GM19455 (cell line): ENCODE data around the gene GSG1L.
"Not testable (repeated sequence)": the region's sequence is repeated elsewhere in the genome, so short reads cannot be mapped to it uniquely, and the experiment has no call there.

Experiments
- ATAC-seq: cut with Tn5 transposase; IDR thresholded peaks from one replicate; pipeline ENCODE4 v1.9.1; 2021; ENCODE audit not compliant: unreplicated experiment

Gene GSG1L

DNA sequence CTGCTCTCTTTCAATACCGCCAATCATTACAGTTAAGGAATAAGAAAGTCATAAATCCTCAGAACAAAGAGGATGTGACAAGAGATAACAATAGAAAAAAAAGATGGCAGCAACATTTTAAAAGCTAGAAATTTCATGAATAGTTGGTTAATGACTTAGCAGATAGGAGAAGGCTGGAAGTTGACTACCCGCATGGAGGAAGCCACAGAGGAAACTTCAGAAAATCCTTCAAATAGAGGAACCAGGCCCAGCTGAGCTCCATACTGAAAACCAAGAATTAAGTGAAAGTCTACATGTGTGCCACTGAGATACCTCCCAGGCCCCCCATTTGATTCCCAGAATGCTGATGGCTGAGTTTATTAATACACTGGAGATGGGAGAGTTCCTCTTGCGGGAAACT is 109.3 kb downstream of the GSG1L start:
- no peak for ATAC-seq

DNA sequence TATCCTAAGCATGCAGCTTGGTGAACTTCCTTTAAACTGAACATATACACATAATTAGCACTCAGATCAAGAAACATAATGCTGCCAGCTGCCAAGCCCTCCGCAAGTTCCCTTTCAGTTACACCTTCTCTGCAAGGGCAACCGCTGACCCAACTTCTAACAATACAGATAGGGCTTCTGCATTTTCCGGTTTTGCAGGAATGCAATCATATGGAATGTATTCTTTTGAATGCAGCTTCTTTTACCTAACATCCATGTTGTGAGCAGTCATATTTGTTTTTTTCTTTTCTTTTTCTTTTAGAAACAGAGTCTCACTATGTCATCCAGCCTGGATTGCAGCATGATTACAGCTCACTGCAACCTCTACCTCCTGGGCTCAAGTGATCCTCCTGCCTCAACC is 110.7 kb downstream of the GSG1L start:
- no peak for ATAC-seq

DNA sequence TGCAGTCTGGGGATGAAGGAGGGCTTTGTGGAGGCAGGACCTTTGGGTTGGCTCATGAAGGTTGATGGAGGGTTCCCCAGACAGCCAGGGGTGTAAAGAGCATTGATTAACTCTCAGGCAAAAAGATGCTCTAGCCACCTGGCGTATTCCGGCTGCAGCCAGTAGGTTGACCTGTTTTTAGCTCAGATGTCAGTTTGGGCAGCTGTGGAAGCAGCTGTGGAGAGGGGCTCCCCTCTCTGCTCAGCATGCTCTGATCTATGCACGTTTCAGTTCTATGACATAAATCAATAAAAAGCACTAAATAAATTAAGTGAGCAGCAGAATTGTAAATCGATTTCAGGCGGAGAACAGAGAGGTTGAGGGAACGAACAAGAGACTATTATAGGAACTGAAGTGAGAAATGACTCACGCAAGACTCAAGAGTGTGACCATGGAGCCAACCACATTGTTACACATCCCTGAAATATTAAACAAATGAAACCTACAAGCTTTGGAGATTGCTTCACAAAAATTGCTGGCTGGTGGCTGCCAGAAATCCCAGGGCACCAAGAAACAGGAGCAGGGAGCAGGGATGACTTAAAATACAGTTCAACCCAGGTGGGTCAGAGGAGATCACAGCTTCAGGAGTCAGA is 111.9 kb downstream of the GSG1L start:
- no peak for ATAC-seq

DNA sequence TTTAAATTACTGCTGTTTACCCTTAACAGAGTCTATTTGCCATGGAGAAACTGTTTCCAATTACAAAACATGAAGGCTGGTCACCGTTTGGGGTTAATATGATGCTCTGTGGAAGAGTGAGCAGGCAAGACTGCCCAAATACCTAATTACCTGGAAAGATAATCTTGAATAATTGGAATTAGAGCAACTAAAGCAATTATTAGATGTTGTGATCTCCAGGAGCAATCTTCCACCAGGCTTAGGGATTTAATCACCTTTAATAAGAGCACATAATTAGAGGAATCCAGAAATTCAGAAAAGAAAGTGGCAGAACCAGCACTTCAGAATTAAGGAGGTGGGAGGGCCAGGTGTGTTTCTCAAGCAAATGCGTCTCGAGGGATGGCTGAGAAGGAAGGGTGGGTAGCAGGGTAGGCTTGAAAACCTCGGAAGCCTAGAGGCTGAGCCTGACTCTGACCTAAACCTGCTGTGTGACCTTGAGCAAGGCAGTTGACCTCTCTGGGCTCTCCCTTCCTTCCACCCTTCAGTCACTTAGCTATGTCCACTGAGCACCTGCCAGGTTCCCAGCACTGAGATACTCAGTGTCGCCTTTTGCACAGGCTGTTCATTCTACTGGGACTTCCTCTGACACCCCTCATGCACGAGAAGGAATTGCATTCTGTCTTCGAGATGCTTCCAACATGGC is 113.2 kb downstream of the GSG1L start:
- no peak for ATAC-seq

DNA sequence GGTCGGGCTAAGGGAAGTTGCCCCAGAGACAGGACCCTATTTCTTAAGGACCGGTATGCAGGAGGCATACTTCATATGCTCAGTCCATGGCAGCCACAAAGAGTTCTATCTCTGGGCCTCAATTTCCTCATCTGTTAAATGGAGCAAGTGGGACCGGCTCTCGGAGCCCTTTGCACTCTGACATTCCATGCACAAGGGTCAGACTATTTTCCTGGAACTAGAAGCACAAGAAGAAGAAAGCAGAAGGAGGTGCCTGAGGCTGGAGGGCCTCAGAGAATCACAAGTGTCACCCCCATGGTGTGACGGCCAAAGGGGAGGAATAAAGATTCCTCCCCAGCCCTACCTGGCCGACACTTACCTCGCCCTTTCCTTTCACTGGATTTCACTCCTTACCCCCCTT is 115.8 kb downstream of the GSG1L start:
- ATAC-seq = no peak

DNA sequence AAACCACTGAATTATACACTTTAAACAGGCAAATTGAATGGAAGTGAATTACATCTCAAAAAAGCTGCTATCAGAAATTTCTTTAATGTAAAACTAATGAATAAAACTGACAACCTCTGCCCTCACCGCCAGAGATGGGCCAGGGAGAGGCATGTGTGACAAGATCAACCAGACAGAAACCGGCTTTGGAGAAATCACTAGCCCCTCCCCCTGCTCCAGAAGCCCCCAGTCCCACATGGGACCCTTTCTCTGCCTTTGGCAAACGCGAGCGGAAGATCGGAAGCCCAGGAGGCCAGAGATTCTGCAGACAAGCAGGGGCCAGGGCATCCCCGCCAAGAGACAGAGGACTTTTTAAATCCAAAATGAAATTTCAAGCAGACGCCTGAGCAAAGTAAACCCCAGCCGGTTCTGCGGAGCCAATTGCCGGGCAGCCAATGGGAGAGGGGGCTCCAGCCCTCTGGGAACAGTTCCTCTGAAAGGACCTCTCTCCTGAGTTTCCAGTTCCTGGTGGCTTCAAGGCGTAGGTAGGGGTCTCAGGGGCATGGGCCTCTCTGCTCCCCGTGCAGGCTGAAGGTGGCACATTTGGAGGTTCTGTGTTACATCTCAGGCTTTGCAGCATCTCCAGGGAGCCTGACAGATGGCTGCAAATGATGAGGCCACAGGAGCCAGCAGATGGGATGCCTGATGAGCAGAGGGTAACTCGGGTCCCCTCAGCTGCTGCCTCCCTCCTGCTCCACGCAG is 118.1 kb downstream of the GSG1L start:
- ATAC-seq = no peak

DNA sequence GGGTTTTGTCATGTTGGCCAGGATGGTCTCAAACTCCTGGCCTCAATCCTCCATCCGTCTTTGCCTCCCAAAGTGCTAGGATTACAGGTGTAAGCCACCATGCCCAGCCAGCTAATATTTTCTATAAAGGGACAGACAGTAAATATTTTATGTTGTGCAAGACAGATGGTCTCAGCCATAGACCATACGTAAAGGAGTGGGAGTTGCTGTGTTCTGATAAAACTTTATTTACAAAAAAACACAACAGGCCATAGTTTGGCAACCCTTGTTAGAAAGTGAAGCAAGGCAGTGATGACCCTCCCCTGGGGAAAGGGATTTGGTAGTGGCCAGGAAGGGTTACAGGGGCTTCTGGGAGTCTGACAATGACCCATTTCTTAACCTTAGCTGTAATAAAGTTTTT is 119.7 kb downstream of the GSG1L start:
- no peak for ATAC-seq

DNA sequence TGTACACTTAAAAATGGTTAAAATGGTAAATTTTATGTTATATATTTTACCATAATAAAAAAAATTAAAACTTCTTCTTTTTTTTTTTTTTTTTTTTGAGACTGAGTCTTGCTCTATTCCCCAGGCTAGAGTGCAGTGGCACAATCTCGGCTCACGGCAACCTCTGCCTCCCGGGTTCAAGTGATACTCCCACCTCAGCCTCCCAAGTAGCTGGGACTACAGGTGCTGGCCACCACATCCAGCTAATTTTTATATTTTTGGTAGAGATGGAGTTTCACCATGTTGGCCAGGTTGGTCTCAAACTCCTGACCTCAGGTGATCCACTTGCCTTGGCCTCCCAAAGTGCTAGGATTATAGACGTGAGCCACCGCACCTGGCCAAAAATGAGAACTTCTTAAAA is 121.4 kb downstream of the GSG1L start:
- not testable (repeated sequence) for ATAC-seq

DNA sequence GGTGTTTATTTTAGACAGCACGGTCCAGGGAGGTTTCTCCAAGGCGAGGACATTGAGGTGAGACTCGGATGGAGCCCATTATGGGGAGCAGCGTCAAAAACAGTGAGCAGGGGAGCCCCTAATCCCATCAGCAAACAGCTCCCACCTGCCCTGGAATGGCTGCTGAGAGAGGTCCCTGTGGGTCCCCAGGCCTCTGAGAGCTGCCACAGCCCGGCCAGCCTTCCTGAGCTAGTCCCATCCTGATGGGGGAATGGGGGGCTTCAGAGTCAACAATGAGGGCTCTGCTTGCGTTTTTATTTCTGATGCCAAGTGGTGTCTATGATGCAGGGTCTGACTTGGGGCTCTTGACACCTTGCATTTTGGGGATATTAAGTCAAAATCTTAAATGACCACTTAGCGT is 128.4 kb downstream of the GSG1L start:
- ATAC-seq = no peak

DNA sequence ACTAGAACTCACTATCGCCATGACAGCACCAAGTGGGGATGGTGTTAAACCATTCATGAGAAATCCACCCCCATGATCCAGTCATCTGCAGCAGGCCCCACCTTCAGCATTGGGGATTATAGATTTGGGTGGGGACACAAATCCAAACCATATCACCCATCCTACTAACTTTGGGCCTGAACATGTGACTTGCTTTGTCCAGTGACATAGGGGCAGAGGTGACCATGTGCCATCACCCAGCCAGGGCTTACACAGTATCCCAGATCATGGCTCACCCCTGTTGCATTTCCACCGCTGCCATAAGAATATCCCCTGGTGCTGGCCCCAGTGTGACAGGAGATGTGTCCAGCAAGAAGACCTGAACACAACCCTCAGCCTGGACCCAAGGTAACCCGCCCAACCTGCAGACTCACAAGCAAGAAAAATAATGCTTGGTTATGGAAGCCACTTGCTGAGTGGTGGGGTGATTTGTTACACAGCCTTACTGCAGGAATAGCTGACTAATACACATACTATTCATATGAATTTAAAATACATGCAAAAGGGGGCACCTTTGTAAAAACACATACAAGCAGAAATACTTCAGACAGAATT is 130.9 kb downstream of the GSG1L start:
- no peak for ATAC-seq

DNA sequence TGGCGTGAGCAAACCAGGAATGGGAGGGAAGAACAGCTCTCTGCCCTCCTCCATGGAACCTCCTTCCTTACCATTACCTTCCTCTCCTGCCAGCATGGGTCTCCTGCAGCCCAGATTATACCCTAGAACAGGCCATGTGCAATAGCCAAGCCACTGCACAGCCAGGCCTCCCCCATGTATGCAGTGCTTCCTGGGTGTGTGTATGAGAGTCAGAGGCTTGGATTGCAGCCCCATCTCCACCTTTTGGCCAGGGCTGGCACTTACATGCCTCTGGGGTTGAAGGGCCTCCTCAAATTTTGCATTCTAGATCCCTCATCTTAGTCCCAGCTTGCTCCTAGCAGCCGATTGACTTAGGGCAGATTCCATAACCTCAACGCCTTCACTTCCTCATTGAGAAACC is 133.7 kb downstream of the GSG1L start:
- no peak for ATAC-seq

DNA sequence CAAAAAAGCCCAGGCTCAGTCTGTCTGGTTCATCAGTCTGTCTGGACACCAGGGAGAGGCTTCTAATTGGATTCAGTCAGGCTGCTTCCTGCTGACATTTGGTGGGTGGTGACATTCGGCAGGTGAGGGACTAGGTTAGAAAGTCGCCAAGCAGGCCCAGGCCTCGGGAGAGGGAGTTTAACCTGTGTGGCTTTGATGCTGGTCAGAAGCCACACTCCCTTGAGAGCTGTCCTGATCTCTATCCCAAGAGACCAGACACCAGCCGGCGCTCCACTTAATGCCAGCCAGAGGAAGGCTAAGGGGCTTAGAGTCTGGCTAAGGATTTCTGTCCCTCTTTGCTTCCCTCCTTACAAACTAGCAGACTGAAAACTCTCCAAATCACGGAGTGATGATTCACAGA is 135.0 kb downstream of the GSG1L start:
- ATAC-seq = no peak

DNA sequence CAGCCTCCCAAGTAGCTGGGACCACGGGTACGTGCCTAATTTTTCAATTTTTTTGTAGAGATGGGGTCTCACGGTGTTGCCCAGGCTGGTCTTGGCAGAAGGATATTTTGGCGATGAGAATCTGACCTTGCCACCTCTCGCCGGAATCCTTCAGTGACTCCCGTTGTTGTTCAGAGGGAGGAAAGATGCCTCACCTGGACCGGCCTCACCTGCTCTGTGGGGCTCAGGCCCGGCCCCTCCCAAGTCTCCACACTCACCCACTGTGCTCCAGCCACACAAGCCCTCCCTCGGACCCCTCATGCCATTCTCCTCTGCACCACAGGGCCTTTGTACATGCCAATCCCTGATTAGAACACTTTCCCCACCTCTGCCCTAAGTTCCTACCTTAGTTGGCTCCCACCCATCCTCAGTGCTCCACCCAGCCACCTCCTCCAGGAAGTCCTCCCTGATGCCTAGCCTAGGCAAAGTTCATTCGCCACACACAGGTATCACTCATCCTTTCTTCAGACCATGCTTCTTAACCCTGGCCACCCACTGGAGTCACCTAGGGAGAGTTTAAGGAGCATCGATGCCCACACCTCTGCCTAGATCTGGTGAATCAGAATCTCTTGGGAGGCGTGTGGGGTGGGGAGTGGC is 136.1 kb downstream of the GSG1L start:
- no peak for ATAC-seq

DNA sequence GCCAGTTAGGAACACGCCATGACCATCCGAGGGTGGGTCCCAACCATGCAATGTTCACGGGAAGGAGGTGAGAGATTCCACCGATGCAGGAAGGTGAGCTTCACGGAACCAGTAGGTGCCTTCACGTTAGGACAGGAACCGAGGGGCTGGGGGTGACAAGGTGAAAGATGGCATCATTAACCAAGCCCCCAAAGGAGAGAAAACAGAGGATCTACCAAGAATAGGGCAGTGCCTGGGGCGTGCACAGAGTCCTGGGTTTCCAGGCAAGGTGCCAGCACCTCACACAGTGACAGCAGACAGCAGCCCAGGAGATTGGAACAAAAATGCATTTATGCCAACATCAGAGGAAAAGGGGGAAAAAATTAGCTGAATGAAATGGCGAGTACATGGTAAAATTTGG is 137.9 kb downstream of the GSG1L start:
- no peak for ATAC-seq

DNA sequence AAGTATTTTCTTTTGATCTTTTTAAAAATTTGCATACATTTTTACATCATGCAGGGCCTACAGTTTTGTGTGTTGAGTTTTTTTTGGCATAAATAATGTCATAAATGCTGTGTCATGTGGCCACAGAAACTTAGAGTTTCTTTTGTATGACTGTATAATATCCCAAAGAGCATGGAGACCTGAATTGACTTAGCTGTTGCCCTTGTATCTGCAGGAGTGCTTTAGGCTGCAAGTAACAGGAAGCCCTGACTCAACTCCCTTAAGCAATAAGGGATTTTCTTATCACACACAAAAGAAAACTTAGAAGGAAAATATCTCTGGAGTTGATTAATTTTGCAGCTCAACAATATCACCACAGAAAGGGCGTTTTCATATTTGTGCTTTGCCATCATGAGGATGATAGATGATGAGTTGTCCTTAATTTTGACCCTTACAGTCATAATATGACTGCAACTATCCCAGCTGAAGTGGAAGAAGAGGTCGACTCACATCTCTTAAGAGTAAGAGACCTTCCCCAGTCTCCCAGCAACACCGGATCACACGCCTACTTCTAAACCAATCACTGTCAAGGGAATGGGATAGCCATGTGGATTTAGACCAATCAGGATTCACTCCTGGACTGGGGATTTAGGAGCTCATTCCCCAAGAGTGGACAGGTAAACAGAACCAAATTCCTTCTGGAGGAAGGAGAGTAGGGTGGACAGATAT is 138.9 kb downstream of the GSG1L start:
- ATAC-seq = no peak

DNA sequence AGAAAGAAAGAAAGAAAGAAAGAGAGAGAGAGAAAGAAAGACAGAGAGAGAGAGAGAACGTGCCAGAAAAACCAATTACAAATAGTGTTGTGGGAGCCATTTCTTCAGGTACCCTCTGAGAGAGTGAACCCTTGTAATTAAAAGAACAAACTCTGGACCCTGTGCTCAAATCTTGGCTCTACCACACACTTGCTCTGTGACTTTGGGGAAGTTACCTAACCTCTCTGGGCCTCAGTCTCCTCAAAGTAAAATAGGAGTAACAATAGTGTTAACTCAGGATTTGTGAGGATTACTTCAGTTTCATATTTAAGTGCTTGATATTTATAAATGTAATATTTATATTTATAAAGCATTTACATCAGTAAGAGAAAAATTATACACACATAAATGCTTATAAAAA is 139.8 kb downstream of the GSG1L start:
- ATAC-seq = no peak

DNA sequence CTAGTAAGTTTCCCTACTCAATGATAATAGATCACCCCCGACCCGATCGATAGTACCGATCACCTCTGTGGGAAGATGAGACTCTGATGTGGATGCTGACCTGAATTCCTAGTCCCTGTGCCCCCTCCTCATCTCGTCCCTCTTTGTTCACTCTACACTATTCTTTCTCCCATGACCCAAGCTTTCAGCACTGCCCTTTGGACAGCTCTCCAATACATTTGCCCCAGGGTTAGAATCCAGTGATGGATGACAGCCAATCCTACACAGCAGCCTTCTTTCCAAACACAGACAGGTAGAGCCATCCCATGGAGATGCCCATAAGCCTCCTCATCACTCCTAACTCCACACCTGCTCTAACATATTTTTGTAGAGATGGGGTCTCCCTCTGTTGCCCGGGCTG is 141.1 kb downstream of the GSG1L start:
- ATAC-seq = no peak

DNA sequence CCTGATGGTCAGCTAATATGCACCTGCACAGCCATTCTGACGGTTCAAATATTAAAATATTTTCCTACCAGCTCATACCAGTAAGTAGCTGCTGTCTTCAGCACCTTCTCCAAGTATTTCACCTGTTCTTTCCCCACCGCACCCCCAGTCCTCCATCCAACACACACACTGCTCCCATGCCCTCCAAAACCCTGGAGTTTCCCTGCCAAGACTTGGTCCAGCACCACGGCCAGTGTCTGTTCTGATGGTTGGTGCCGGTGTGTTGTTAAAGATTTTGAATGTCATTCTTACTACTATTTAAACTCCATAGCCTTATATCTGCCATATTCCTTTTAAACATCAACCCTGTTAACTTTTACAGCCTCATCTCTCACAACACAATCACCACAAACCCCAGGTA is 142.4 kb downstream of the GSG1L start:
- ATAC-seq = no peak

DNA sequence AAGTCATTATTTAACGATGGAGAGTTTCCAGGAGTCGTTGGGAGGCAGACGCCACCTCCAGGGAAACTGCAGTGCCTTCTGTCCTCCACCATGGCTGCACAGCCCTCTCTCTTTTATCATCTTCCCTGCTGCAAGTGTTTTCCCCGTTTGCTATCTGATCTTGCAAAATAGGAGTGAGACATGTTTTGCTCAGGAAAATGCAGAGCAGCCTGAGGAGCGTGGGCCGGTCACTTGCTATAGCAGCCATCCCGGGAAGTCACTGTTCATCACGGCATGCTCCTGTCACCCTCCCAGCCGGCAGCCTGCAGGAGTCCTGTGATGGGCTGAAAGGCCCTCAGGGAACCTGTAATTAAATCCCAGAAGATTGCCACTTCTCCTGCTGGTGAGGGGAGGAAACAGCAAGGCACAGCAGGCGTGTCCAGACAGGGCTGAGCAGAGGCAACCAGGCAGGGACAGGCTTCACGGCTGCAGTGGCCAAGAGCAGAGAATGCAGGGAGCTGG is 143.1 kb downstream of the GSG1L start:
- no peak for ATAC-seq

DNA sequence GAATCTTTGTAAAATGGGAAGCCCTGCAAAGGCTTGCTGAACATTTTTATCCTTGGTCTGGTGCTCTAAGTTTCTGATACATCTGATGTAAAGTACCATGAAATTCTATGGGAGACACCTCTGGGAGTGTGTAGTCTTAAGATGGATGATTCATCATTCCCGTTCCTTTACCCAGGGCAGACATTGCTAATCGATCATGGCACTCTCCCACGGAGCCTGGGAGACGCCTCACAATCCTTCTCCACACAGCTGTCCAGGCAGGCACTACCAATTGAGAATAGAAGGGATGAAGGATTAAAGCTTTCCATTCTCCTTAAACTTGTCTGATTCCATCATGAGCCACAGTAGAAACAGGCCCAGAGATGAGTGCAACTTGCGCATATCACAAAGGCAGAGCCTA is 144.8 kb downstream of the GSG1L start:
- ATAC-seq = no peak

DNA sequence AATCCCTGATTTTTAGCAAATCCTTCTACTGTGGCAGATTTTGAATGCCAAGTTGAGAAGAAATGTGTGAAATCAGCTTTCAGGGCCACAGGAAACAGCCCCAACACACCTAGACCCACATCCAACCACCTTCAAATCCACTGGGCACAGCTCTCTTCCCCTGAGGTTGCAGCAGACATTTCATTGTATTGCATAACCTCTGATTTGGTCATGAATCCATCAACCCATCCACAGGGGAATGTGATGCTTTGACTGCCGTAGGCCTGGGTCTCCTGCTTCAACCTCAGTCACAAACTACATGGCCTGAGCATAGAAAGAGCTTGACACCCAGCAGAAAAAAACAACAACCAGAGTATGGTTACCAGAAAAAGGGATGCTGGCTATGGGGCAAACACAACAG is 145.6 kb downstream of the GSG1L start:
- no peak for ATAC-seq
